Measurements from ENCODE around the gene PARP8.
"Not testable (repeated sequence)": the region's sequence is repeated elsewhere in the genome, so short reads cannot be mapped to it uniquely, and the experiment has no call there.

The PARP8 gene

DNA sequence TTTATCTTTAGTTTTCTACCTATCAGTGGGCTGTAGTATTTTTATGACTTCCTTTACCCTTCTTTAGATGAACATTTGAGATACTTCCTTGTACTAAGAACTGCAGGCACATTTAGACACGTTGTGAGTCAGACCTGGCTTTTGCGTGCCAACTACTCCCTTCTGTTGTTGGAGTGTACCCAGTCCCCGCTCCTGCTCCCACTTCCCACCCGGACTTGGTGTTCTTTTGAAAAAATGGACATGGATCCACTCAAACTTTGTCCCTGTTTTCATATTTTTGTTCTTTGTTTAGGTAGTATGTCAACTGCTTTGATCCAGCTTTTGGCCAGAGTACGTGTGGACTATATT lies 60.7 kb downstream of the PARP8 start:
- no peak for DNase-seq

DNA sequence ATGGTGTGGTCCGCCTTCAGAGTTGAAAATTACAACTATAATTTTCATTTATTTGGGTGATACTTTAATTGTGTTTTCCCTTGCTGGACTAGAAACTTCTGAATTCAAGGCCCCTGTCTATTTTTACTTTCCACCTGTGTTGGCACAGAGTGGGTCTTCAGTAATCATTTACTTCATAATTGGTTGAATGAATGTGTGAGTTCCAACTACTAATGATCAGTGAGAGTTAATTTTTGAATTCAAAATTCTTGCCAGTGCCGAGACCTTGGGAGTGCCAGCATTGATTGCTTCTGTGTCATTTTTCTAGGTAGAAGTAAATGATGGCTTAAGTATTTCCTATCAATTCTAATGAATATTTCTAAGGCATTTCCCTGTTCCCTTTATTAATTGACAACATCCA lies 61.4 kb downstream of the PARP8 start:
- DNase-seq: no peak

DNA sequence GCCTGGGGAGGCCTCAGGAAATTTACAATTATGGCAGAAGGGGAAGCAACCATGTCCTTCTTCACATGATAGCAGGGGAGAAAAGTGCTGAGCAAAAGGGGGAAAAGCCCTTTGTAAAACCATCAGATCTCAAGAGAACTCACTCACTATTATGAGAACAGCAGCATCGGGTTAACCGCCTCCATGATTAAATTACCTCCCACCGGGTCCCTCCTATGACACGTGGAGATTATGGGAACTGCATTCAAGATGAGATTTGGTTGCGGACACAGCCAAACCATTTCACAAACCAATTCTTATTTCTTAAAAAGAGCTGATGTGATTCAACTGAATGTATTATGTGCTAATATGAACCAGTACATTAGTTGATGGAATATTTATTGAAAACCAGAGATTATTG lies 63.9 kb downstream of the PARP8 start:
- DNase-seq: no peak

DNA sequence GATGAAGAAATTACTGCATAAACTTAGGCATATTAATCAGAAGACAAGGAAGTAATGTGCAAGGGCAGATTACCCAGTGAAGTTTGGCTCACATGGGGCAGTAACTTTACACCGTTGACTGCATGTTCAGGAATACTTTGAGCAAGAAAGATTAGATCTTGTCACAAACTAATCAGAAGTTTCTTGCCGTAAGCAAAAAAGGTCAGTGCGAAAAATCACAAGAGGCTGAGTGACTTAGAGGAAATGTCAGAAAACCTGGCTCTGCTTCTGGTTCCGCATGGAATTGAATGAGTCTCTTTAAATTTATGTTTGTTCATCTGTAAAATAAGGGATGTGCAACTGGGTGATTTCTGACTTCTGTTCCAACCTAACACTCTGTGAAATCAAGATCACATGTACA lies 64.4 kb downstream of the PARP8 start:
- no peak for DNase-seq

DNA sequence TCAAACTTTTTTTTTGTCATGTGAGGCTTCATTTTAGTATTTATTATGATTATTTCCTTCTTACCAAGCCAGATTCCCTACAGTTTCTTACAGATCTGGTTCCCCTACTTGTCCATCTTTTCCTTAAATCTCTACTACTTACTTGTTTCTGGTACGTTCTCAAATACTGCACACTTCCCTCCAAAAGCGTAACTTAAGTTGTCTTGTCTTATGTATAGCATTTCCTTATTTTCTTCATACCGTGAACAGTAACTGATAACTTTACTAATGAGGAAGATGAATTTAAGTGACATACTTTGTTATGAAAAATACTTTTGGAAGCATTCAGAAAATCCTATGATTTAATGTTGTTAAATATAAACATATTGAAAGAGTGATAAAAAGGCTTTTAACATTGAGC lies 67.3 kb downstream of the PARP8 start:
- DNase-seq: no peak

DNA sequence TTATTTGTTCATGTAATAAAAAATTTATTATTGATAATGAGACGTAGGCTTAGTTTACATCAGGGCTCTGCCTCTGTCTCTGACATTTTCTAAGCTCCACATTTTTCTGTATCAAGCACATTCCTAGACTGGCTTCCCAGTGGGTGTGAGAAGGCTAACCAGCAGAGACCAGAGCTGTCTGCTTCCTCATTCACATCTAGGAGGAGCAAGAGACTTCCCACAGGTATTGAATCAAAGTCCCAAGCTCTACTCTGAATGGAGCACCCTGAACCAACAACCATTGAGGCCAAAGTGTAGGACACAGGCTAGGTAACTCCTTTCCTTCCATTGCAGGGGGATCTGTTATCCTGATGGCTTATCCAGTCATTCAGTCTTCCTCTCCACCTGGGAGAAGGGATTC lies 72.4 kb downstream of the PARP8 start:
- DNase-seq: no peak

DNA sequence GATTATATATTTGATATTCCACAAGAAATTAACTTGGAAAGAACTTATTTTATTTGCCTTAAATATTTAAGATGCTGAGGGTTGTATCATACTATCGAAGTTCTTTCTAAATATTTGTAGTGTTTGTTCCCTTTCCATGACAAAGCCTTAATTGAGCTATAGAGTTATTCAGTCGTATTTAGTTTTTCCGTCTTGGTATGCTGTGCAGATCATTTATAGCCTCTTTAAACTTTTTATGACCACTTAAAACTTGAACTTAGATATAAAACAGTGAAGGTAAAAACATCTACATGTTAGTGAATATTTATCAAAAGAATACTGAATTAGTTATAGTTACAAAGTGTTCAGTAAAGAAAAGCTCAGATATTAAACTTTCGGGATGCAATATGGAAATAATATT lies 74.4 kb downstream of the PARP8 start:
- no peak for DNase-seq

DNA sequence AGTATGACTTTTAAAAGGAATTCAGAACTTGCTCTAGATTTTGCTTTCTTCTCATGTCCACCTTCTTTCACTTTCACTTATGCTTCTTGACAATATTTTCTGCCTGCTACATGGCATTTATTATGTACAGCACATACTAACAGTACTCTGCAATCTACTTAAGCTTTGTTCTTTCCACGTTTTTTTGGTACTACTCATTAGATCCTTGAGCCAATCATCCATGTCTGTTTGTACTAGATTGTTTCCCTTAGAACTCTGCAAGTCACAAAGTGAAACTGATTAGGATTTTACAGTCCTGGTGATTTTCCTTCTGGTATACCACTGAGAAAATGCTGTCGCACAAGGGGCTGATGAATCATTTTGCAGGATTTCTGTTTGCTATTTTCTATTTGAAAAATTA lies 78.3 kb downstream of the PARP8 start:
- no peak for DNase-seq

DNA sequence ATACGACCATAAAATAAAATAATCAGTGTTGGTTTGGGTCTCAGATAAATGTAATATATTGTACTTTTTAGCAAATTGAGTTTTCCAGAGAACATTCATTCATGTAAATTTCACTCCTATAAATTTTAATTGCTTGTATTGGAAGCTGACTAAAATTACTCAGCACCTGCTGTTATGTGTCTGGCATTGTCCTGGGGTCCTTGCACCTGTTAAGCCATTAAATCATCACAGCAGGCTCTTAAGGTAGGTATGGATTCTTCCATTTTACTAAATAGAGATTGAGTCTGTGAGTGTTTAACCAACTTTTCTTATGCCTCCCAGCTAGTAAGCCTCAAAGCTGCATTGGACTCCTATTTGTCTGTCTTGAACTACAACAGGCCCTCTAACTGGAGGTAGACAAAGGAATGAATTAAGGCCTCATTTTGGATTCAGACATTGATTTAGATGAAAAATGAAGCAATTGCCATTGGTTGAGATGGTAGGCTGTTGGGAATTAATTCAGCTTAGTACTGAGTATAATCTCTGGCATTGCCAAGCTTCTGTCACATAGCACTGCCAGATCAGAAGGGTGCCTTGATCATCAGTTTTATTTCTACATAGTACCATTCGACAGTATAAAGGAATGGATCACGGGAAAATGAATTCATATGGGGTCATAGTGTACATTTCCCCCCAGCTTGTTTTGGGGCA lies 78.9 kb downstream of the PARP8 start:
- no peak for DNase-seq

DNA sequence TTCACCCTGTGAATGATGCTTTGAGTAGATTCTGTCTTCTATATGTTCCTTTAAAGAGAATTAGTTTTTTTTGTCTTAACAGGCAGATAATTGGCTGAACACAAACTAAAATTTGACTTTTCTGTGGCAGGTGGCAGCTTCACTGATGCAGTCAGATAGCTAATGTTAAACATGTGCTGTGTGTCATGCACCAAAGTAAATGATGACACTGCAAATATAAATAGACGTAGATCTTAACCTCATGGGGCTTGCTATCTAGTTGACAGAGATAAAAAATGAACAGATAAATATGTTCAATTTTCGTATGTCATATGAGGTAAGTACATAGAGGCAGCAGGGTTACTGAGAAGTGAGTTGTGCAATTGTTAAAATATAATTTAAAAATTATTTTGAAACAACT lies 82.7 kb downstream of the PARP8 start:
- no peak for DNase-seq

DNA sequence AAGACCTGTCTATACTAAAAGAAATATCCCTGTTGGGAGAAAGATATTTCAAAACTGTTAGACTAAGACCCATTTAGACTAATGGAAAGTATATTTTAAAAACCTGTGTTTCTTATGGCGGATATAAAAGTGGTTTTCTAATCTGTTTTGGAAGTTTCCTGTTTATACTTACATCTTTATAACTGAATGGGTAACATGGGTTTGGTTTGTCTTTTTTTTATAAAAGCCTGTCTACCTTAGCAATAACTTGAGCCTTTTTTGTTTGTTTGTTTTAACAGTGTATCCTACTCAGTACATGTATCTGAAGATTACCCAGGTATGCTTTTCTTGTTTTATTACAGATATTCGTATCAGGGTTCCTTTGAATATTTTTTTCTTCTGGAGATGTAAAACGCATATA lies 83.4 kb downstream of the PARP8 start:
- DNase-seq: no peak

DNA sequence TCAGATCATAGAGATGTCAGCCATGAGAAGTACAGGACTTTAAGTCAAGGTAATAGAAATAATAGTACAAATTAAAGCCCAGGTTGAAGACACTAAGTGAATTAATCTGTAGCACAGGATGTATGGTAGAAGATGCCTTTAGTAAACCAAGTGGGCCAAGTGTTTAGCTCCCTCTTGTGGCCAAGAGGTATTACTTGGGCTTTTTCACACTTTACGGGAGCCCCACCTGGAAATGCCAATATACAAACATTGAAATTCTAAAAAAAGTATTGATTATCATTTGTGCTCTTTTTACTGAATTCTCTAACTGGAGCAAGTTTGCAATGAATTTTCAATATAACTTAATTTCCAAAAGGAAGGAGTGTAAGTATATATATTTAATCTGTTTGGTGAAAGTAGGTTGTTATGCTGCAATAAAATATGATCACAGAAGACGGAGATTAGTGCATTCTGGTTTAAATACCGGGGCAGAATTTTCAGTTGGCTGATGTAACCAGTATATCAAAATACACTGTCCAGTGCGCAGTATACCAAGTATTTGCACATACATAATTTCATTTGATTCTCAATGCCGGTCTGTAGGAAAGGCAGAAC lies 84.7 kb downstream of the PARP8 start:
- peak; percentile 31 for DNase-seq

DNA sequence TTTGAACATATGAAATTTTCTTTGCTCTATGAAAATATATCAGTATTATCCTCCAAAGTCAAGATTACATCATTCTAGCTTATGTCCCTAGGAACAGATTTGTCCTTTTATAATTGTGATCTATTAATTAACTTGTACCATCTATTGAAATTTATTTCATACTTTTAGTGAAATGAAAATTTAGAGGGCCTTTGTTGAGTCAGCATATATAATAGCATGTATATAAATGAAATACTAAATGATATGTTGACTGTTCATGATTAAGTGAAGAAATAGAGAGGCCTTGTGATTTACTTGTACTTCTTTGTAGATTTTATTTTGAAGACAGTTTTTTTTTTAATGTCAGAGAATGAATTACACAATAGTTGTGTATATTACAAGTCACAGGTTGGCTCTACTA lies 86.4 kb downstream of the PARP8 start:
- no peak for DNase-seq

DNA sequence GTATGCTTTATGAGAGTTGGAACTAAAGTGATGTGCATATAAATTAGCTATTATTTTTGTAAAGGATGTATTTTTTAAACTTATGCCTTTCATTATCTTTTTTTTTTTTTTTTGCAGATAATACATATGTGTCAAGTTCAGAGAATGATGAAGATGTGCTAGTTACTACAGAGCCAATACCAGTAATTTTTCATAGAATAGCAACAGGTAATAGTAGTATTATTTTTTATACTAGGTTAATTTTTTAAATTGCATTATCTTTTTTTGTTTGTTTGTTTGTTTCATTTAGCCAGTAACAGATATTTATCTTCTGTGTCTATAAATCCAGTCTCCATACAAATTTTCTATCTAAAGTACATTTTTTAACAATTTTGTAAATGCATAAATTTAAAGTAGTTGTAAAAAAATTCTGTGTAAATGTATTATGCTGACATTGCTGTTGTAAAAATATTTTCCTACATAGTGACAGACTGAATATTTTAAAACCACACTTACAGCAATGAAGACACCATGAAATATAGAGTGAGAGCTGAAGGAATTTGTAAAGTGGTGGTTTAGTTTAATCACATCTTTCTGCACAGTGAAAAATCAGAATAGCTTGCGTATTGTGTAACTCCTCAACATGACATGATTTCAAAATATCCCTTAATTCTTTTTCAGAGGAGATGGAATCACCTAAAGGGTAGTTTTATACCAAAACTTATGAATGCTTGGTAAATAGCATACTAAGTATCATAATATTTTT lies 93.3 kb downstream of the PARP8 start:
- DNase-seq: no peak

DNA sequence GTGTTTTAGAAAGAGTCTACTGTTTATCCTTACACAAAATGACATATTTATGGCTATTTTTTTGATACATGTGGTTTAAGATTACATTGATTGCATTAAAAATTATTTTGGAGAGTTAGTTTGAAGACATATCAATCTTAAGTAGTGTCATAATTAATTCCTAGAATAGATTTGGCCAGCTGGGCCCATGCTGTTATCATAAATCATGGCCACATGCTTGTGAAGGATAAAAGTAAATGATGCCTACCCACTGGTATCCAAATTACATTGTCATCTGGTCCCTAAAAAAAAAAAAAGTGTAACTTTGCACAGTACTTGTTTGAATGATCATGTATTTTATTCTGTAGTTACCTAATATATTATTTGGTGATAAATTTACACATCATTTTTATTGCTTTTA lies 96.9 kb downstream of the PARP8 start:
- DNase-seq: no peak

DNA sequence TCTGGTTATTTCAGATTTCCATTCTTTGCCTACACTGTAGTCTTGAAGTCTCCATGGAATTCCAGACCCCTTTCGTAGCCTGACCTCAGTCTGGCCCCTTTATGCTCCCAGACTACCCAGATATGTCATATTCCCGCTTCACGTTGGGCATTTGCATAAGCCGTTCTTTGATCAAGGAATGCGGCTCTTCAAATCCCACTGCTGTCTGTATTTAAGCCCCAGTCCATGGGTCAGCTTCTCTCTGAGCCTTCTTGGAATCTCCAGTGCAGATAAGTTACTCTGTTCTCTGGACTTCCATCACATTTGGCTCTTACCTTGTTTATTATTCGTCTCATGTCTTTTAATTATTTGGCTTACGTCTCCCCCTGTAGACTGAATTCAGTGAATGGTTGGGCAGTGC lies 97.4 kb downstream of the PARP8 start:
- no peak for DNase-seq

DNA sequence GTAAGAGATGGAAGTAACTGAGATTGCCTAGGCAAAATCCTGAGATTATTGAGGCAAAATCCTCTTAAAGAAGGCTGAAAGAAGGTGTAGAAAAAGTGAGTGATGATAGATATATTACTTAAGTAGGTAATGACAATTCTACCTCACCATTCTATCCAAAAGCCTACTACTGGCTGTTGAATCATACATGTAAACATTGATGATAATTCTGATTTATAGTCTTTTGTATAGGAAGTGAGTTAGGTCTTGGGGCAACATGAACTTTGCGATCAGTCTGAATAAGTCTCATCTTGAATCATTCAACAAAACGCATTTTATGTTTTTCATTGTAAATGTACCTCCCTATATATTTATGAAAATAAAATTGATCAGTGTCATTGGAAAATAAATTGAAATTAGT lies 99.6 kb downstream of the PARP8 start:
- no peak for DNase-seq

DNA sequence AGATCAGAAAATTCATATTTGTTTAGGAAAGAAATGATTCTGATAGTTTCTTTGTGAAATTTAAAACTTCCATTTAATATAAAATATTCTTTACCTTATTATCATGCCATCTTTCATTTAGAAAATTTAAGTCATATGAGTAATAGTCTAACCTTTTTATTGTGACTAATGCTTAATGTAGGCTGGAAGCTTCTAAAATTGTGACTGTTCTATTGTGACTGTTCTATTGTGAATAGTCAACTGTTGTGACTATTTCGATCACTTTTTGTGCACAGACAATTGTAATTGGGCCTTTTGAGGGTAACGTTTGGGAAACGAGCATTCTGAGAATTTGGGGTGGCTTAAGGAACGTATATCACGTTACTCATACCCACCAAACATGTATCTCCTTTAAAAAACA lies 100.0 kb downstream of the PARP8 start:
- DNase-seq: no peak

DNA sequence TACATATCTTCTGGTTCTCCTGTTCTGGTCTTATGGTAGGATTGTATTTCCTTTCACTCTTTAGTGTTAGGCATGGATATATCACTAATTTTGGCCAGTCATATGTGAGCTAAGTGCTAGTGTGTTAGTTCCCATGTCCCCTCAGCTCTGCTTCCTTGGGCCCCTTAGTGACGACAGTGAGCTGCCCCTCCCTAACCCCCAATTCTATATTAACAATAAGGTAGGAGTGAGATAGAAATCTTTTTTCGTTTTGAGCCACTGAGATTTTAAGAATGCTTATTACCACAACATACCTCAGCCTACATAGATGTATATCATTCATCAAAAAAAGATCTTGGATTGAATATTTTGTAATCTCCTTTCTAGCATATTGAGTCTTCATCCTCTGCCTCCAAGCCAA lies 100.5 kb downstream of the PARP8 start:
- no peak for DNase-seq

DNA sequence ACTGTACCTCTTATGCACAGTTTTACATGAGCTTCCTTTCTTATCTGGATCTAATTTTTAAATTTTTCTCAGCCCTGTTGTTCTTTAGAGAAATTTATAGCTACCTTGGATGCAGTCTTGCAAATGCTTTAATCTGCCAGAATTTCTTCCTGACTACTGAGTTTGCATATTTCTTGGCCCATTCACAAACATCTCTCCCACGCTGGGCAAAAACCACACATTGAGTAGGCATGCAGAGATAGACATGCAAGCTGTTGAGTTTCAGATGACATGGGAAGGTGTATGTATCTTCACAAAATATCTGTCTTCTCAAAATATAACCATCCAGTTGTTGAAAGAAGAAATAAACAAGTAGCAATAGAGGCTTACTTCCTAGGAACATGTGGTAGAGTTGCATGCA lies 101.2 kb downstream of the PARP8 start:
- no peak for DNase-seq

DNA sequence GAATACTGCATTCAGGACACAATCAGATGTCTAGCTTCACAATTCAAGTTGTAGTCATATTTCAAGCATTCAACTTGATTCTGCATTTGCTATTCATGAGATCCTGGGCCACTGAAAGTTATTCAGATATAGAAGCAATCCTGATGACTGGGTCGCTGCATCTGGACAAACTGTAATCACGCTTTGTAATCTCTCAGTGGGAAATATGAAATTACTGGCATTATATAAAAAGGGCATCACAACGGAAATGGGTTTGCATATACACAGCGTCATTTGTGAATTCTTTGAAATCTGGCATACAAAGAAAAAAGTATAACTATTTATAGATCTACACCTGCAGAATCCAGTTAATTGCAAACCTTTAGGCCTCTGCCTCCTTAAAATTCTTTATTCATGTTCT lies 102.2 kb downstream of the PARP8 start:
- no peak for DNase-seq

DNA sequence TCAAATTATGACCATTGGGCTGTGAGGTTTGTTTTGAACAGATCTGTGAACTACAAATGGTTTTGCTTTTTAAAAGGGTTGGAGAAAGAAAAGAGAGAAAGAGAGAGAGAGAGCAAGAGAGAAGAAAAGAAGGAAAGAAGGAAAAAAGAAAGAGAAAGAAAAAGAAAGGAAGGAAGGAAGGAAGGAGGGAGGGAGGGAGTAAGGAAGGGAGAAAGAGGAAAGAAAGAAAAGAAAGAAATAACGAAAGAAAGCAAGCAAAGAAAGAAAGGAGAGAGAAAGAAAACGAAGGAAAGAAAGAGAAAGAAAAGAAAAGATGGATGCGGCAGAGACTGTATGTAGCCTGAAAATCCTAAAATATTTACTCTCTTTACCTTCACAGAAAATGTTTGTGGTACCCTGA lies 104.0 kb downstream of the PARP8 start:
- no peak for DNase-seq

DNA sequence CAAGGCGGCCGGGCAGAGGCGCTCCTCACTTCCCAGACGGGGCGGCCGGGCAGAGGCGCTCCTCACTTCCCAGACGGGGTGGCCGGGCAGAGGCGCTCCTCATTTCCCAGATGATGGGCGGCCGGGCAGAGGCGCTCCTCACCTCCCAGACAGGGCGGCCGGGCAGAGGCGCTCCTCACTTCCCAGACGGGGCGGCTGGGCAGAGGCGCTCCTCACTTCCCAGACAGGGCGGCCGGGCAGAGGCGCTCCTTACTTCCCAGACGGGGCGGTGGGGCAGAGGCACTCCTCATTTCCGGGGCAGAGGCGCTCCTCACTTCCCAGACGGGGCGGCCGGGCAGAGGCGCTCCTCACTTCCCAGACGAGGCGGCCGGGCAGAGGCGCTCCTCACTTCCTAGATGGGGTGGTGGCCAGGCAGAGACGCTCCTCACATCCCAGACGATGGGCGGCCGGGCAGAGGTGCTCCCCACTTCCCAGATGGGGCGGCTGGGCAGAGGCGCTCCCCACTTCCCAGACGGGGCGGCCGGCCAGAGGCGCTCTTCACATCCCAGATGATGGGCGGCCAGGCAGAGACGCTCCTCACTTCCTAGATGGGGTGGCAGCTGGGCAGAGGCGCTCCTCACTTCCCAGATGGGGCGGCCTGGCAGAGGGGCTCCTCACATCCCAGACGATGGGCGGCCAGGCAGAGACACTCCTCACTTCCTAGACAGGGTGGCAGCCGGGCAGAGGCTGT lies 108.2 kb downstream of the PARP8 start:
- not testable (repeated sequence) for DNase-seq

DNA sequence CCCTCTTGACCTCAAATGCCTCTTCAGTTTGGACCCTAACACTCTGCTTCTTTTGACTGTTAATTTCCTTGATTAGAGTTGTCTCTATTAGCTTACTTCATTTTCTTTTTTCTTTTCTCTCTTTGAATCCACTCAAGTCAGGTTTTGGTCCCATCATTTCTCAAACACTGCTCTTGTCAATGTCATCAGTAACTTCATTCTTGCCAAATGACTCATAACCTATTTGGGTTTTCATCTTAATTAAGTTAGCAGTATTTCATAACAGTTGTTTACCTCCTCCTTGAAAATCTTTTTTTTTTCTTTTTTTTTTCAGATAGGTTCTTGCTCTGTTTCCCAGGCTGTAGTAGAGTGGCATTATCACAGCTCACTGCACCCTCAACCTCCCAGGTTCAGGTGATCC lies 119.6 kb downstream of the PARP8 start:
- DNase-seq: no peak

All from activated CD4-positive, alpha-beta T cell treated with anti-CD3 and anti-CD28 coated beads for 48 hours (primary cell).